Kidney epithelial cell (primary cell): Measurements from ENCODE around the gene BLOC1S2. TPM values are rescaled to one million over a fixed set of nuclear protein-coding genes. Genes with fewer than 3 reads are reported as not detected.

Experiments
- DNase-seq: peaks from one replicate; pipeline ENCODE4 v3.0.0-alpha.2; 2010; ENCODE audit warnings: low read depth
- H3K27me3 ChIP-seq: 2 replicates; pipeline ENCODE4 v1.6.0; 2011; ENCODE audit warnings: low read length; ENCODE audit not compliant: control insufficient read depth, insufficient read depth
- H3K36me3 ChIP-seq: 2 replicates; pipeline ENCODE4 v1.5.1; 2011; ENCODE audit warnings: low read length; ENCODE audit not compliant: control insufficient read depth, insufficient read depth
- H3K4me3 ChIP-seq: 2 replicates; pipeline ENCODE4 v1.5.1; 2011; ENCODE audit warnings: low read depth, mild to moderate bottlenecking, control low read depth, low read length
- total RNA-seq: library from RNA; depleted of rRNA; stranded (reverse); fragments of >200 nt; gene quantifications from 2 replicates; pipeline ENCODE4 v1.2.3, GENCODE V29; 2015
- TF ChIP-seq, protein P1 (sequence below): IDR thresholded peaks from 2 replicates; pipeline ENCODE4 v1.5.1; 2011; ENCODE audit warnings: mild to moderate bottlenecking, moderate library complexity, low read length, control low read depth, inconsistent platforms; ENCODE audit not compliant: insufficient read depth, poor library complexity, severe bottlenecking

Gene BLOC1S2
- total RNA-seq, 1 donor from 2014 or later = 81.7 TPM

DNA sequence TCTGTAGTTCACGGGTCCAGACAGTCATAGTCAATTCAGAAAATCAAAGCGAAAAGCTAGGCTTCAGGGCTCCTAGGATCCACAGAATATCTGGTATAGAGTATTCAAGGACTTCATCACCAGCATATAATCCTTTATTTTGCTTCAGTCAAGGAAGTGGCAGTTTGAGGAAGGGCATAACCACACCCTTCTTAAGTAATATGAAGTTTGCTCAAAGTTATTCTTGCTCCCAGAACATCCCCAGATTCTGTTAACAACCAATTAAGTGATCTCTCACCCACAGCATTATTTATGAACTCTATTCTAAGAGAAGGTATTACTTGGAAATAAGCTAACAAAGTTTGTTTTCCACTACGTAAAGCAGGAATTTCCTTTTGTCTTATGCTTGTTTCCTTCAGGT lies 32.3 kb downstream of the BLOC1S2 start:
- TF ChIP-seq, protein P1, sequence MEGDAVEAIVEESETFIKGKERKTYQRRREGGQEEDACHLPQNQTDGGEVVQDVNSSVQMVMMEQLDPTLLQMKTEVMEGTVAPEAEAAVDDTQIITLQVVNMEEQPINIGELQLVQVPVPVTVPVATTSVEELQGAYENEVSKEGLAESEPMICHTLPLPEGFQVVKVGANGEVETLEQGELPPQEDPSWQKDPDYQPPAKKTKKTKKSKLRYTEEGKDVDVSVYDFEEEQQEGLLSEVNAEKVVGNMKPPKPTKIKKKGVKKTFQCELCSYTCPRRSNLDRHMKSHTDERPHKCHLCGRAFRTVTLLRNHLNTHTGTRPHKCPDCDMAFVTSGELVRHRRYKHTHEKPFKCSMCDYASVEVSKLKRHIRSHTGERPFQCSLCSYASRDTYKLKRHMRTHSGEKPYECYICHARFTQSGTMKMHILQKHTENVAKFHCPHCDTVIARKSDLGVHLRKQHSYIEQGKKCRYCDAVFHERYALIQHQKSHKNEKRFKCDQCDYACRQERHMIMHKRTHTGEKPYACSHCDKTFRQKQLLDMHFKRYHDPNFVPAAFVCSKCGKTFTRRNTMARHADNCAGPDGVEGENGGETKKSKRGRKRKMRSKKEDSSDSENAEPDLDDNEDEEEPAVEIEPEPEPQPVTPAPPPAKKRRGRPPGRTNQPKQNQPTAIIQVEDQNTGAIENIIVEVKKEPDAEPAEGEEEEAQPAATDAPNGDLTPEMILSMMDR = no peak
- Histone ChIP-seq H3K27me3 (no peaks in the 10 kb centered on the region), H3K4me3 (no peak overlapping the region), H3K36me3 (no peaks in the 10 kb centered on the region)
- DNase-seq = no peak

DNA sequence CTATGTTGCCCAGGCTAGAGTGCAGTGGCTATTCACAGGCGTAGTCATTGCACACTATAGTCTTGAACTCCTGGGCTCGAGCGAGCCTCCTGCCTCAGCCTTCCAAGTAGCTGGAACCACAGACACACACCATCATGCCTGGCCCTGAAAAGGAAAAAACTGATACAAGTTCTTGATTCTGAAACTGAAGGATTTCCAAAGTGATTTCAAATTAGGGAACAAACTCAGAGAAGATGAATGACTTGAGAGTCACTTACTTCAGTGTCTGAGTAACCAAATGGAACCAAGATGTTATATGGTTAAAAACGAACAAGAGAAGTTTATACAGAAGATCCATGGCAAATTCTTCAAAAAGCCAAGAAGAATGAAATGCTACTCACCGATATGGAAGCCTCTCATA lies 33.4 kb downstream of the BLOC1S2 start:
- Histone ChIP-seq H3K27me3 (no peaks in the 10 kb centered on the region), H3K4me3 (no peak overlapping the region), H3K36me3 (no peaks in the 10 kb centered on the region)
- no peak for DNase-seq
- TF ChIP-seq, protein P1 = no peak

DNA sequence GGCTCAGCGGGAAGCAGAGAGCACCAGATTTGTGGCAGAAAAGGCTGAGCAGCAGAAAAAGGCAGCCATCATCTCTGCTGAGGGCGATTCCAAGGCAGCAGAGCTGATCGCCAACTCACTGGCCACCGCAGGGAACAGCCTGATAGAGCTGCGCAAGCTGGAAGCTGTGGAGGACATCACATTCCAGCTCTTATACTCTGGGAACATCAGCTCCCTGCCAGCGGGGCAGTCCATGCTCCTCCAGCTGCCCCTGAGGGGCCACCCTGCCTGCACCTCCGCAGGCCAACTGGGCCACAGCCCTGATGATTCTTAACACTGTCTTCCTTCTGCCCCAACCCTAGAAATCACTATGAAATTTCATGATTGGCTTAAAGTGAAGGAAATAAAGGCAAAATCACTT lies 37.7 kb downstream of the BLOC1S2 start:
- Histone ChIP-seq H3K4me3 (no peak overlapping the region), H3K36me3 (no peaks in the 10 kb centered on the region), H3K27me3 (no peaks in the 10 kb centered on the region)
- DNase-seq = no peak
- TF ChIP-seq, protein P1 = no peak

DNA sequence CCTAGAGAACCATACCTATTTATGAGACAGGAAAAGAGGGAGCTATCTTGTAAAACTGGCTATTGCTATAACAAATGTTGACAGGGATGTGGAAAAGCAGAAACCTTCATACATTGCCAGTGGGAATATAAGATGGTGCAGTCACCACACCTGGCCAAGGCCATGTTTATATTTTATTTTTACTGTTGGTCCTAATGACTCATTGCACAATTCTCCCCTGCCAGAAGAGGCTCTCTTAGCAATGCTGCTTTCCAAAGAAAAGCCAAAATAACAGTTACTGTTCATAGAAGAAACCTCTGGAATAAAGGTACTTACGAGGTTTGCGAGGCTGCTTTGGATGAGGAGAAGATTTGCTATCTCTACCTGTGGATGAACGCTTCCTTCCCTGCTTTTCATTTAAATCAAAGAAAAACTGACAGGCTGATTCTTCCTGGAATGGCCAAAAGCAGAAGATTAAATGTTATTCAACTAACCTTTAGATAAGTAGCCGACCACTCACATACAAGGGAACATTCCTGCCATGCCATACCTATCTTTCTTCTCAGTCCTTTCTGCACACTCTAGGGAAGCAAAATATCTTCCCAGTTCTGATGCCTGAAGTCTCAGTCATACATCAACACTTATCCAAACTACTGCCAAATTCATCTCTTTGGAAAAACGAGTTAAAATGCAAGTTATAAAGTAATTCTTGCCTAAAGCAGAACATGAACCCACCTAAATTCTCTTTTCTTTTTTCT lies 40.8 kb downstream of the BLOC1S2 start:
- H3K36me3 ChIP-seq = no peaks in the 10 kb centered on the region
- DNase-seq = no peak
- H3K27me3 ChIP-seq = no peaks in the 10 kb centered on the region
- no peak overlapping the region for H3K4me3 ChIP-seq
- TF ChIP-seq, protein P1 = no peak

DNA sequence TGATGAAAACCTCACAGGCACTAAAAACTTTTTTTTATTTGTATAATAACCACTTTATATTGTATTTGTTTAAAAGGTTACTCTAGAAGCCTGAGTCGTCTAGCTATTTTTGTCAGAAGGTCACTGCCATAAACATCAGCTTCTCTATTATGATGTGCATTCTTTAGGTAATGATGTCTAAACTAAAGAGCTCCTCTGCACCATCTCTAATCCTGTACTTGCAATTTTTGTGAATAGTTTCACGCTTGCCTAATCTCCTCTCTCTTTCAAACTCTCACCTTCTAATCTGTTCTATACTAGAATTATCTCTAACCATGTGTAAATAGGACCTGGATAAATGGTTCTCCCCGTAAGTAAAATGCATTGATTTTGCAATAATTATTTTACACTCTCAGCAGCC lies 46.6 kb downstream of the BLOC1S2 start:
- TF ChIP-seq, protein P1 = no peak

DNA sequence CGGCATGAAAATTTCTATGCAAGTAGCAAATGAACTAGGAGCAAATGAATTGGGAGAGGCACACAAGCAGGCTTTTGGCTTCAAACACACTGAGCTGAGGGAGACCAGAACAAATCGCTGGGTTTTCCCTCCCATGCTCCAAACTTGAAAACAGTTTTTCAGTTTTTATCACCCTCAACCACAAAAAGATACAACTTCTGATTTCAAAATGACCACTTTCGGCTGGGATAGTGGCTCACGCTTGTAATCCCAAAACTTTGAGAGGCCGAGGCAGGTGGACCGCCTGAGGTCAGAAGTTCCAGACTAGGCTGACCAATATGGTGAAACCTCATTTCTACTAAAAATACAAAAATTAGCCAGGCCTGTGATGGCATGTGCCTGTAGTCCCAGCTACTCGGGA lies 48.1 kb downstream of the BLOC1S2 start:
- Histone ChIP-seq H3K4me3 (no peak overlapping the region), H3K27me3 (no peaks in the 10 kb centered on the region), H3K36me3 (no peaks in the 10 kb centered on the region)
- no peak for DNase-seq
- TF ChIP-seq, protein P1 = no peak

More for the DNA sequence above, 46.6 kb downstream of the BLOC1S2 start:
- no peak overlapping the region for H3K4me3 ChIP-seq
- H3K27me3 ChIP-seq = no peaks in the 10 kb centered on the region
- no peaks in the 10 kb centered on the region for H3K36me3 ChIP-seq
- no peak for DNase-seq
